Left ventricle myocardium inferior (tissue), 1 donor: Measurements from ENCODE around the gene CCDC169. TPM values are rescaled to one million over a fixed set of nuclear protein-coding genes. Genes with fewer than 3 reads are reported as not detected.

Source experiments
- DNase-seq: peaks from one replicate; pipeline ENCODE4 v3.0.0-alpha.2; 2020
- H3K27ac ChIP-seq: fragments of 200-600 bp; replicated peaks from 2 replicates; pipeline ENCODE4 v1.8.0; 2021
- H3K27me3 ChIP-seq: fragments of 200-600 bp; 2 replicates; pipeline ENCODE4 v1.8.0; 2021; ENCODE audit warnings: low read depth
- H3K36me3 ChIP-seq: fragments of 200-600 bp; 2 replicates; pipeline ENCODE4 v1.8.0; 2021
- H3K4me1 ChIP-seq: fragments of 200-600 bp; 2 replicates; pipeline ENCODE4 v1.8.0; 2021
- H3K4me3 ChIP-seq: fragments of 200-600 bp; 2 replicates; pipeline ENCODE4 v1.8.0; 2021; ENCODE audit warnings: mild to moderate bottlenecking, moderate library complexity
- H3K9me3 ChIP-seq: fragments of 200-600 bp; replicated peaks from 2 replicates; pipeline ENCODE4 v1.8.0; 2021
- intact Hi-C: fragments of 100-400 bp; cut with micrococcal nuclease; formaldehyde crosslinking; loops from one replicate; pipeline ENCODE4 v1.11.0; 2022
- long read RNA-seq: library from polyadenylated mRNA; unstranded; transcript quantifications from one replicate; pipeline ENCODE4 v2.0.0, GENCODE V29; 2021
- total RNA-seq: library from RNA; stranded (reverse); fragmentation: NEBNext Ultra II Directional; extraction: Animal tissue kit (Norgen Biotek cat#: 25700); gene quantifications from one replicate; pipeline ENCODE4 v1.2.1, GENCODE V29; 2021
- TF ChIP-seq, protein P1 (sequence below): fragments of 200-600 bp; IDR thresholded peaks from 2 replicates; pipeline ENCODE4 v1.8.0; 2021; ENCODE audit warnings: antibody characterized with exemption, mild to moderate bottlenecking, borderline replicate concordance
- donor health status: DM: no; HTN: yes; CAD: no; lungs with severe emphysema.

Gene CCDC169
- total RNA-seq: 0.69 TPM
- long read RNA-seq: 0 reads

GRCh38 chr13:36297366-36298338 is at the start of gene CCDC169:
Gene CCDC169, minus strand, starts transcription at chr13:36297814. Its CDS starts 95 bp downstream, at chr13:36297719.
- Histone ChIP-seq H3K9me3 (no peaks in the 10 kb centered on the region), H3K27ac (peak within 1 kb of the TSS; percentile 3), H3K4me1 (peaks cover 17% of the 10 kb centered on the region), H3K27me3 (no peaks in the 10 kb centered on the region), H3K4me3 (peak within 1 kb of the TSS; percentile 73), H3K36me3 (no peaks in the 10 kb centered on the region)
- intact Hi-C loops: no loop called here
- peak; percentile 63 for DNase-seq
- TF ChIP-seq, protein P1, sequence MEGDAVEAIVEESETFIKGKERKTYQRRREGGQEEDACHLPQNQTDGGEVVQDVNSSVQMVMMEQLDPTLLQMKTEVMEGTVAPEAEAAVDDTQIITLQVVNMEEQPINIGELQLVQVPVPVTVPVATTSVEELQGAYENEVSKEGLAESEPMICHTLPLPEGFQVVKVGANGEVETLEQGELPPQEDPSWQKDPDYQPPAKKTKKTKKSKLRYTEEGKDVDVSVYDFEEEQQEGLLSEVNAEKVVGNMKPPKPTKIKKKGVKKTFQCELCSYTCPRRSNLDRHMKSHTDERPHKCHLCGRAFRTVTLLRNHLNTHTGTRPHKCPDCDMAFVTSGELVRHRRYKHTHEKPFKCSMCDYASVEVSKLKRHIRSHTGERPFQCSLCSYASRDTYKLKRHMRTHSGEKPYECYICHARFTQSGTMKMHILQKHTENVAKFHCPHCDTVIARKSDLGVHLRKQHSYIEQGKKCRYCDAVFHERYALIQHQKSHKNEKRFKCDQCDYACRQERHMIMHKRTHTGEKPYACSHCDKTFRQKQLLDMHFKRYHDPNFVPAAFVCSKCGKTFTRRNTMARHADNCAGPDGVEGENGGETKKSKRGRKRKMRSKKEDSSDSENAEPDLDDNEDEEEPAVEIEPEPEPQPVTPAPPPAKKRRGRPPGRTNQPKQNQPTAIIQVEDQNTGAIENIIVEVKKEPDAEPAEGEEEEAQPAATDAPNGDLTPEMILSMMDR: no peak

DNA sequence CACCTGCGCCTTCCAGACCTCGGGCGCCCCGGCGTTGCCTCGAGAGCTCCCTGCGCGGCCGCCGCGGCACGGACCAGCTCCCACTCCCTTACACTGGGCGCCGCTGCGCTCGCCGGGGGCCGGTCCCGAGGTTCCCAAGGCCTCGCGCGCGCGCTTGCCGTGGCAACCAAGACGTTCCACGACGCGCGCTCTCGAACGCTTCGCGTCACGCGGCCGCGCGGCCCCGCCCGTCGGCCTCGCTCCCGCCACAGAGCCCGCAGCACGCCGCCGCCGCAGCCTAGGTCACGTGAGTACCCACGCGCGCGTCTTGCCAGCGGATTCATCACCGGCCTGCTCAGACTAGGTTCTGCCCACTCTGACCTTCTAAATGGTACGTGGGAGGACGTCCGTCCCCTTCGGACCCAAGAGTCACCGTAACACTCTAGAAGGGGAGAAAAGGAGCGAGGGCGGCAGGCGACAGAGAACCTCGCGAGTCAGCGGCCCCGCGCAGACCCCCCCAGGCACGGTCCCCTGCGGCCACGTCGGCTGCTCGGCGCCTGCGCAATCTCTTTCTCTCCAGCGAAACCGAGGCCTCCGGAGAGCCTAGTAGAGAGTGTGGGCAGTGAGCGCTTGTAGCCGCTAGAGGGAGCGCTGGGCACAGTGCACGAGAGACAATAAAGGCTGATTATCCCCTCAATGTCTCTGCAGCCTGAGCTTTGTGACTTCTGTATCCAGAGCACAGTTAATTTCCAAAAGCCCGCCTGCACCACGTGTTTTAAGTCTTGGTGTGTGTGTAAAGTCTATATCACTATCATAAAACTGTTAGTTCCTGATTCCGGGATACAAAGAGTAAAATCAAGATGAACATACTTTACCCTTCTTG is 48.8 kb upstream of the CCDC169 start, which contains the start of gene SPART:
Gene SPART, minus strand, starts transcription at position 173 of the 862 bp plus-strand sequence. CDS start 10,564 bp downstream, outside the sequence.
- Histone ChIP-seq H3K27ac (peak within 1 kb of the TSS; percentile 98), H3K4me3 (peak within 1 kb of the TSS; percentile 81), H3K9me3 (no peaks in the 10 kb centered on the region), H3K36me3 (no peaks in the 10 kb centered on the region), H3K27me3 (no peaks in the 10 kb centered on the region), H3K4me1 (peaks cover 53% of the 10 kb centered on the region)
- intact Hi-C loops: no loop called here
- peak; percentile 93 for DNase-seq
- TF ChIP-seq, protein P1: peak; percentile 99

DNA sequence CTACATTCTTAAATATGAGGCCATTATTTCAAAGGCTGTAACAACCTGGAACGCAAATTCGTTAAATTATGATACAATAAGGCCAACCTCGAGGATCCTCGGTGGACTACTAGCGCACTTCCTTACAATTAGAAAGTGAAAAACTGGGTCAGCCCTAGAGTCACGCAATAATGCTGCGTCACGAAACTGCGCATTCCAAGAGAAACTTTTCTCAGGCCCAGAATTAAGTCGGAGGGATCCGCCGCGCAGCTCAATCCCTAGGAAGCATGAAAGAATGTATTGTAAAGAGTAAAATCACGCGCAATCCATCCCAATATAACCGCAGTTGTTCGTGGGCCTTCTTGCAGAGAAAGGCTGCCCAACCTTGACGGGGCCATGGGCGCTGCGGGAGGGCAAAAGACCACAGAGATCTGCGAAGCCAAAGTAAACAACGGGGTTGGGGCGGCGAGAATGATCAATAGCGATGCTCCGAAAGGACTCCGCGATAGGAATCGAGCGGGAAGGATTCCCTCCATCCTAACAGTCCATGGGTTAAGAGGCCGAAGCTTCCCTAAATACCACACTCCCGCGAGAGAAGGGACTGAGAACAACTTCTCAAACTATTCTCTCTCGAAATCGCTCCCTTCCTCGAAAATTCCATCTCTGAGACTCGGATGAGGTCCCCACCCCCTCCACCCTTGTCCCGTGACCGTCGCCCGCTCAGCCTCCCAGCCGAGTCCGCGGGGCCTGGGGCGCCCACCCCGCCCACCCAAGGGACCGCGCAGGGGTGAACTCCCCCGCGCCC is 48.0 kb upstream of the CCDC169 start:
- no peaks in the 10 kb centered on the region for H3K36me3 ChIP-seq
- intact Hi-C loops: no loop called here

DNA sequence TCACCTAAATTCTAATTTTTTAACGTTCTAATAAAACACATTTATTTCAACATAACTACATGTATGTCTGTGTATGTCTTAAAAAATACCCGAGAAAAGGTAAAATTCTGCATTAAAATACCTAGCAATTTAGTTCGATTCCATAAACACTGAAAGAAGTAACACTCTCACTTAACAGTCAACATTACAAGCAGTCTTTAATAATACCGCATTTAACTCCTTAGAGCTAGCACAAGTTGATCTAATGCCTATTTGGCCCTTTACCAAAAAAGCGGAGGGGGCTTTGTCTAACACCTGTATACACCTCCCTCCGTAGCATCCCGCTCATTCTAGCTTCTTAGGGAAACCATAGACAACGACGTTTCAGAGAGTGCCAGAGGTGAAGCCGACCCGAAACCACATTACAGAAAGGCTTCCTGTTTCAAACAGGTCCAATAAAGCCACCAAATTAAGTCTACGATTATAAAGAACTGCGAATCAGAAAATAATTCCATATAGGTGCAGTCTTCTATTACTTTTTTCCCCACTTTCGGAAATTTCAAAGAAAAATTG is 47.3 kb upstream of the CCDC169 start:
- intact Hi-C loops: no loop called here
- no peak for DNase-seq
- H3K36me3 ChIP-seq: no peaks in the 10 kb centered on the region
- peak overlapping the region; percentile 81 for H3K4me3 ChIP-seq
- TF ChIP-seq, protein P1: no peak
- no peaks in the 10 kb centered on the region for H3K27me3 ChIP-seq
- peaks cover 62% of the 10 kb centered on the region for H3K4me1 ChIP-seq
- H3K9me3 ChIP-seq: no peaks in the 10 kb centered on the region
- H3K27ac ChIP-seq: peak overlapping the region; percentile 98

More for the DNA sequence above, 48.0 kb upstream of the CCDC169 start:
- Histone ChIP-seq H3K4me1 (peaks cover 62% of the 10 kb centered on the region), H3K27ac (peak overlapping the region; percentile 98), H3K27me3 (no peaks in the 10 kb centered on the region), H3K4me3 (peak overlapping the region; percentile 81), H3K9me3 (no peaks in the 10 kb centered on the region)
- TF ChIP-seq, protein P1: no peak
- DNase-seq: peak; percentile 62
